IPS-18c (cell line): ENCODE results near the gene APMAP.

Source experiments
- H3K4me3 ChIP-seq: 2 replicates; pipeline ENCODE4 v1.7.0; 2013; ENCODE audit warnings: low read depth, mild to moderate bottlenecking, low read length, moderate library complexity; ENCODE audit not compliant: insufficient read depth
- H3K9me3 ChIP-seq: one replicate; pipeline ENCODE4 v1.6.1; 2013; ENCODE audit warnings: mild to moderate bottlenecking, low read length, moderate library complexity; ENCODE audit not compliant: control insufficient read depth, insufficient read depth

APMAP gene

DNA sequence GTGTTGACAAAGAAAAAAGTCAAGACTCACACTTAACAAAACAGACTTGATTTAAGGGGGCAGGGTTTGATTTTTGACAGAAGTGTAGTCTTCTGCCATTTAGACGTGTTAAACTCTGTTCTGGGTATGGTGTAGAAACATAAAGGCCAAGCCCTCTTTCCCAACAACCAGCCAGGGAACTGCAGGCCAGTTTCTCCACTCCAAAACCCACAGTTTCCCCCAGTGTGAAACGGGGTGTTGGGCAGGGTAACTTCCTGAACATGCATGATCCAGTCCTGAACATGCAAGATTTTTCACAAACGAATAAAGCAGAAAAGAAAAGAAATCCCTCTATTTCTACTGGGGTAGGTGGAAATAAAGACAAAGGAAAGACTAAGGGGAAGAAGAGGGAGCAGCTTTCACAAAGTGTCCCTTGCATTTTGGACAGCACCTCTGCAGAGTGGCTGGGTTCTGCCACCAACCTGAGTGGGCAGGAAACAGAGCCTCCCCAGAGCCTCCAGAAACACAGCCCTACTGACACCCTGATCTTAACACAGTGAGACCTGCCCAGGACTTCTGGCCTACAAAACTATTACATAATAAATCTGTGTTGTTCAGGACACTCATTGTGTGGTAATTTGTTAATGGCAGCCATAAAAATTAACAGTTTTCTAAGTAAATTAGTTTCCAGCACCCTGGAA is 7.5 kb downstream of the APMAP start:
- H3K9me3 ChIP-seq: no peaks in the 10 kb centered on the region
- H3K4me3 ChIP-seq: no peak overlapping the region

DNA sequence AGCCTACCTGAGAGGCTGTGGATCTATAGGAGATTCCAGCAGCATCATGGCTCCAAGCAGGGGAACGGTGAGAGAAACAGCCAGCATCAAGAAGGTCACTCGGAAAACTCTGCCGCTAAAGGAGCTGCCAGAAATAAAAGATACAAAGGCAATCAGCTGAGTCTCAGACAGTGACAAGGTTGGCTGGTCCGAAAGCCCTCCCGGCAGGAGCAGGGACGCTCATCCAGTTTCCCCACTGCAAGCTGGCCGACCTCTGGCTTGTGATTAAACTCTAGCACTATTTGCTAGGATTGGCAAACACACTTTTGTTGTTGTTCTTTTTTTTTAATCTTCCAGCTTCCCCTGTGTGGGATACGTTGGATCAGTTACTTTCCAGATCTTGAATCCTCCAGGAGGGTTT is 8.7 kb downstream of the APMAP start:
- H3K9me3 ChIP-seq: no peaks in the 10 kb centered on the region
- H3K4me3 ChIP-seq: no peak overlapping the region

DNA sequence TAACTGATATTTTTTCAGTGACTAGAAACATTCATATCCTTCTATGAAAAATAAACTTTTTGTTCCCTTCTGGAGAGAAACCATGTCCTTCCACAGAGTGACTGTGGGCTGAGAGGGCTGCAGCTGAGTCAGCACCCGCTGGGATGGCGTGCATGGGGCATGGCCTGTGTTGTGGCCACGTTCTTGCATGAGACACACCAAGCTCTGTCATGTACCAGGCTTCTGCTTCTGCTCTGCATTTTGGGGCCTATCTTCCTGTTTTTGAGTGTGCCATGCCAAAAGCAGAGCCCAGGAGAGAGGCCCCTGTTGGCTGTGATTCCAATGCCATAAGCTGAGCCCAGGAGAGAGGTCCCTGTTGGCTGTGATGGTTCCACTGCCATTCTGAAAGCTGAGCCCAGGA is 10.8 kb downstream of the APMAP start:
- H3K4me3 ChIP-seq: no peak overlapping the region
- no peaks in the 10 kb centered on the region for H3K9me3 ChIP-seq

DNA sequence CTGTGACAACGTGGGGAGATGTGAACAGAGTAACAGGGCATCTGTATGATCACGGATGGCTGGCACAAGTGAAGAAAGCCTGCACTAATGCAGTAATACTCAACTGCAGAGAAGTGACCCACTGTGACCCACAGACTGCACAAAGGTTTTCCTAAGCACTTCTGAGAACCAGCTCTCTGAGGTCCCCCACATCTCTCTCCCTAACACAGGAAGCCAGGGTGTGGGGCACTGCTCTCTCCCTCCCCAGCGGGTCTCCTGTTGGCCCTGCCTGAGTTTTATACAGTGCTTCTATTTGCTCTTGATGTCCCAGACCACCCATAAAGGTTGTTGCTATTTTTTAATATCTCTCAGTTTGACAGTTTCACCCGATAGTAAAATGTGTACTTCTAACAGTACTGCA is 11.3 kb downstream of the APMAP start:
- H3K4me3 ChIP-seq: no peak overlapping the region
- no peaks in the 10 kb centered on the region for H3K9me3 ChIP-seq

DNA sequence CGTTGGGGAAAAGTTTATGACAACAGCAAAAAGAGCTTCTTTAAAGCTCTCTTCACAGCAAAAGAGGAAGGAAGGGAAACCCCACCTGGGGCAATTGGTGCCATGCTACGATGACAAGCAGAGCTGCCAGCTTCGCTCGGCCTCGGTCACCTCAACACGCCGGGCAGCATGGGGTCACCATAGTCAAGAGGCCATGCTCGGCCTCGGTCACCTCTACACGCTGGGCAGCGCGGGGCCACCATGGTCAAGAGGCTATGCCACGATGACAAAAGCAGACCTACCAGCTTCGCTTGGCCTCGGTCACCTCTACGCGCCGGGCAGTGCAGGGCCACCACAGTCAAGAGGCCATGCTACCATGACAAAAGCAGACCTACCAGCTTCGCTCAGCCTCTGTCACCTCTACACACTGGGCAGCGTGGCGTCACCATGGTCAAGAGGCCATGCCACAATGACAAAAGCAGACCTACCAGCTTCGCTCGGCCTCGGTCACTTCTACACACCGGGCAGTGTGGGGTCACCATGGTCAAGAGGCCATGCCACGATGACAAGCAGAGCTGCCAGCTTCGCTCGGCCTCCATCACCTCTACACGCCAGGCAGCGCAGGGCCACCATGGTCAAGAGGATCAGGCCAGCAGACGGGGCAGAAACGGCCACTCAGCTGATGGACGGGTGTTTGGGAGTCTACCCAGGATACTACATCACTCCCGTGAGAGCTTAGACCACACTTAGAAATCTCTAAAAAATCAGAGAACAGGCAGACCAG is 12.1 kb downstream of the APMAP start:
- no peaks in the 10 kb centered on the region for H3K9me3 ChIP-seq
- no peak overlapping the region for H3K4me3 ChIP-seq

DNA sequence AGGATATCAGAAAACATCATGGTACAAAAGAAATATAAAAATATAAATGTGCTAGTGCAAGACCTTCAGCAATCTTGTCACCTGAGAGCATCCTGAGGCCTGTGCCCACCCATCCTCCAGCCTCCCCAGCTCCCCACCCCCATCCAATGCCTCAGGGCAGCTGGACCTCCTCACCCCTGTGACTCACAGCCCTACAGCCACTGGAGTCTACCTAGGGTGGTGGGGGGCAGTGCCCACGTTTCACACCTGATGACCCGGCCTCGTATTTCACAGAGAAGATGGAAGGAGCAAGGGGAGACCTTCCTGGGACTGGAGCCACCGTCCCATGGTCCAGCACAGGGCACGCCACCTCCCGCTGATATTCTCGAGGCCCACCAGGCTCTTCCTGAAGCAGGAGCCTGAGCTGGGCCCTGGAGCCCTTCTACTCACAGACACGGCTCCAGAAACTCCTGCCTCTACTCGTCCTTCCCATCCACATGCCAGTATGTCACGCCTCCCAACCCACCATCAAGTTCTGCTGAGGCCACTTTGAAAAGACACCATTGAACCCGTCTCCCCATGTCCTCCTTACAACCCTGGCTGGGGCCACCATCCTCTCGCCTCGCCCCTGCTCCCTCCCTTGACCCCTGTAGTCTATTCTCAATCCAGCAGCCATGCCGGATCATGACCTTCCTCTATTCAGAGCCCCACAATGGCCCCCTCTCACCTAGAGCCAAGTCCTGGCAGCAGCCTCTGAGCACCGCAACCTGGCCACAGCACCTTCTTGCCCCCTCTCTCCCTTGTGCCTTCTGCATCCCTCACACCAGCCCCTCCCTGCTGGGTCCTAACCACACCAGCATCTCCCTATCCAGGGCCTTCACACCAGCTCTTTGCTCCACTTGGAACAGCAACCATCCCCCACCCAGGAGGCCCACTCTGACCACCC is 13.3 kb downstream of the APMAP start:
- Histone ChIP-seq H3K9me3 (no peaks in the 10 kb centered on the region), H3K4me3 (no peak overlapping the region)

DNA sequence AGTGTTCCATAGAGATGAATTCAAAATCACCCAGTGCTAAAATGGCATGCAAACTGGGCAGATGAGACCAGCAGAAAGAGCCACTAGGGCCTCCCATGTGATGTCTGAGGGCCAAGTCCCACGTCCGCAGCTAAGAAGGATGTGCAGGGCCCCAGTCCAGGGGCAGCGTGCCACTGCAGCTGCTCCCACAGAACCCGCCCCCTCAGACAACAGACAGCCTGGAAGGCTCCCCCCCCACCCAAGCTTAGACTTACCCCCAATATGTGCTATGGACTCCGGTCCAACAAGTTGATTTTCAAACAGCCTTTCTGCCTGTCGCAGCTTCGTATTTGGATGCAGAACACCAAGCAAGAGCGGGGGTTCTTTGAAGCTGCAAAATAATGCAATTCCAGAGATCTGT is 14.0 kb downstream of the APMAP start:
- no peaks in the 10 kb centered on the region for H3K9me3 ChIP-seq
- no peak overlapping the region for H3K4me3 ChIP-seq

DNA sequence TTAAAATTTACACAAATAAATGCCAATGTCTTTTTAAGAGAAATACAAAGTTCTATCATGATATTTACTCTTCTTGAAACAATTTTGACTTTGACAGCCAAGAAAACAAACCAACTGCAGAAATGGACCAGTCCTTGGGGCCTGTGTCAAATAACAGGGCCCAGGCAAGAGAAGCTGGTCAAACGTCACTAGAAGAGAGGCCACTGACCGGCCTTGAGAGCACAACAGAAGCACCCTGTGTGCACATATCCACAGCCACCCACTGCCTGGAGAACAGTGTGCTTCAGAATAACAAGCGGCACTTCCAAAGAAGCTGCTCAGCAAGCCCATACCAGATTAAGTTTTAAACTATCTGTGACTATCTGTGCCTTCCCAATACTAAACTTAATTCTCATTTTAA is 14.8 kb downstream of the APMAP start:
- Histone ChIP-seq H3K9me3 (no peaks in the 10 kb centered on the region), H3K4me3 (no peak overlapping the region)

DNA sequence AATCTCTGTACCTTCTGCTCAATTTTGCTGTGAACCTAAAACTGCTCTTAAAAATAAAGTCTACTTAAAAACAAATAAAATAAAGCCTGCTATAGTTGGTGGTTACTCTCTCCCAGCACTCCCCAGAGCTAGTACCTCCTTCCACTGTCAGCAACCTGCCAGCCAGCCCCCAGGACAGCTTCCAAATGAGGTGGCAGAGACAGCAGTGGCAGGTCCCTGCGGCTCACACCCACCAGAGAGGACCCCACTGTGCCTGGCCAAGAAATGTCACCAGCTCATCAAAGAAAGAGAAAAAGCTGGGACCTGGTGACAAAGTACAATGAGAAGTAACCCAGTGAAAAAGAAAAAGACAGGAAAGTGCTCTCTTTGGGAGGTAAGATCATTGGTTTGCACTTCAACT is 15.2 kb downstream of the APMAP start:
- Histone ChIP-seq H3K4me3 (no peak overlapping the region), H3K9me3 (no peaks in the 10 kb centered on the region)

DNA sequence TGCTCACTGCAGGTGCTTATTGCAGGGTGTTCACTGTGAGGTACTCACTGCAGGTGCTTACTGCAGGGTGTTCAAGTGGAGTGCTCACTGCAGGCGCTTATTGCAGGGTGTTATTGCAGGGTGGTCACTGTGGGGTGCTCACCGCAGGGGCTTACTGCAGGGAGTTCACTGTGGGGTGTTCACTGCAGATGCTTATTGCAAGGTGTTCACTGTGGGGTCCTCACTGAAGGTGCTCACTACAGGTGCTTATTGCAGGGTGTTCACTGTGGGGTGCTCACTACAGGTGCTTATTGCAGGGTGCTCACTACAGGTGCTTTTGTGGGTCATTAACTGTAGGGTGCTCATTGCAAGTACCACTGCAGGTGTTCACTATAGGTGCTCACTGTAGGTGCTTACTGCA is 20.2 kb downstream of the APMAP start:
- H3K9me3 ChIP-seq: no peaks in the 10 kb centered on the region
- no peak overlapping the region for H3K4me3 ChIP-seq

DNA sequence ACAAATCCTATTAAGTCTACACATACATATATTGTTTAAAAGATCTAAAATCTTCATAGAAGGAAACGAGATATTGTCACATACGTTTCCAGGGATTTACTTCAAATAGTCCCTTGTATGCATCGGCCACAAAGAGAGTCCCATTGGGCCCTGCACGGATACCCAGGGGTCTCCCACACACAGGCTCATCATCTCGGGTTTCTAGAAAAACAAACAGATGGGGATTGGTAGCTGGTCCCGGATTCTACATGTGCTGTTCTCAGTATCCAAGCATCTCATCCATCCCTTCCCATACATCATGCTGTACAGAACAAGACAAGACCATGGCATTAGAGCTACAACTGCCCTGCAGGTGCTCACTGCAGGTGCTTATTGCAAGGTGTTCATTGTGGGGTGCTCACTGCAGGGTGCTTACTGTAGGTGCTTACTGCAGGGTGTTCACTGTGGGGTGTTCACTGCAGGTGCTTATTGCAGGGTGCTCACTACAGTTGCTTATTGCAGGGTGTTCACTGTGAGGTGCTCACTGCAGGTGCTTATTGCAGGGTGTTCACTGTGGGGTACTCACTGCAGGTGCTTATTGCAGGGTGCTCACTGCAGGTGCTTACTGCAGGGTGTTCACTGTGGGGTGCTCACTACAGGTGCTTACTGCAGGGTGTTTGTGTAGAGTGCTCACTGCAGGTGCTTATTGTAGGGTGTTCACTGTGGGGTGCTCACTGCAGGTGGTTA is 21.0 kb downstream of the APMAP start:
- Histone ChIP-seq H3K9me3 (no peaks in the 10 kb centered on the region), H3K4me3 (no peak overlapping the region)

DNA sequence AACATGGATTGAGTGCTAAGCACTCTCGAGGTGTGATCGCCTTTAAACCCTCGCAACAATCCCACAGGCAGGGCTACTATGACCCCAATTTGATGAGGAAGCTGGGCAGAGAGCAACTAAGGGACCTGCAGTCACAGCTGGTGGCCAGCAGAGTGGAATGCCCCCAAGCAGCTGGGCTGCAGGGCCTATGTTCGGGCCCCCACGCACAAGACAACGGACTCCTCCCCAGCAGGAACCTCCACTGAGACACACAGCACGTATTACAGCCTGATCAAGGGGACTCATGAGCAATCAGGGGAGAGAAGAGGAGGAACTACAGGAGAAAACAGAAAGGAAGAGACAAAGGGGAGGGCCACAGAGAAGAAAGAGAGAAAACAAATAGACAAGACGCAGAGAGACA is 21.8 kb downstream of the APMAP start:
- no peak overlapping the region for H3K4me3 ChIP-seq
- no peaks in the 10 kb centered on the region for H3K9me3 ChIP-seq

DNA sequence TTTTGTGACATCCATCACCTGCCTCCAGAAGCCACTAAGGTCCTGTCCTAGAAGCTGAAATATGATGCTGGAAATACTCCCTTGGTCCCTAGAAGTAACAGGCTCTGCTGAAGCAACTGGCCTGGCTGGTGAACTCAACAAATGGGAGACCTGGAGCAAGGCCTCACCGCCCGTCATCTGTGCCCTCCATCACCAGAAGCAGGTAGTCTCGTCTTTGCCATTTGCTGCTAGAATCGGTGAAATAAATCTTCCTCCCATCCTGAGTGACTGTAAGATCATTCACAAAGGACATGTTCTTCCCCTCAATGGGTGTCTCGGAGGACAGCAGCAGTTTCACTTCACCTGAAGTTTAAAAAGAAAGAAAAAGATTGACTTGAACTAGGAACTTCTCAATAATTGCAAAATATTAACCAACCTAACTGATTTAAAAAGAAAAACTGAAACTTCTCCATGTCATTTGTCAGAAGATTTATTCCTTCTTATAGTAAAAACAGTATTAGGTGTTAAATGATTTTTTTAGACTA is 22.5 kb downstream of the APMAP start:
- H3K4me3 ChIP-seq: no peak overlapping the region
- H3K9me3 ChIP-seq: no peaks in the 10 kb centered on the region

DNA sequence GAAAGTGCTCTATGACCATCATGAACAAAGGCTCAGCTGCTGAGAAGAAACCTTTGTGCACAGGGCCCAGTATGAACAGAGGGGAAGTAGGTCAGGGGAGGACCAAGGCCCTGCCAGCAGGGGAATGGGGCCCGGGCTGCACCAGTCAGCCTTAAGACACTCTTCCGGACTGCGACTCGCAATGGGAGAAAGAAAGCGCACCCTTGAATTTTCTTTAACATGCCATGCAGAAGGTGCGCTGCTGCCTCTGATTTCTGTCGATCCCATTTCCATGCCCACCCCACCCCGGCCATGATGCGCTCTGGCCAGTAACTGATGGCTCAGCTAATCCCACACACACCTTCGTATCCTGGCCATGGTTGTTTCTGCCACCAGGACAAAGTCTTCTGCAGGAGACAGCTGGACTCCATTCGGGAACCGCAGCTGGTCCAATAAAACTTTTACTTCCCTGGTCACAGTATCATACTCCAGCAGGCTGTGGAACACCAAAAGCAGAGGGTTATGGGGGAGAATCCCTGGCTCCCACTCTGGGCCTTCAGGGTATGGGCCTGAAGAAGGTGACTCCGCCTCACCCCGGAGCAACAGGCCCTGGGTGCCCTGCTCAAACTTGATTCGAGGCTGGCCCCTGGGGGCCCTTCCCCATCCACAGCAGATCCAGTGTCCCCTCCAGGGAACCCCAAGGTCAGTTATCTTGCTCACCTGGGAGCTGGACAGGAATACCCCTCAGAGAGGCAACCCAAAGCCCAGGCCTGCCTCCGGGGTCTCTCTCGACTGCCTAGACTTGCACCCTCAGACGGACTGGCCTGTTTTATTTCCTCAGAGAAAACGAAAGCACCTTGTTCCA is 23.1 kb downstream of the APMAP start:
- Histone ChIP-seq H3K9me3 (no peaks in the 10 kb centered on the region), H3K4me3 (no peak overlapping the region)

DNA sequence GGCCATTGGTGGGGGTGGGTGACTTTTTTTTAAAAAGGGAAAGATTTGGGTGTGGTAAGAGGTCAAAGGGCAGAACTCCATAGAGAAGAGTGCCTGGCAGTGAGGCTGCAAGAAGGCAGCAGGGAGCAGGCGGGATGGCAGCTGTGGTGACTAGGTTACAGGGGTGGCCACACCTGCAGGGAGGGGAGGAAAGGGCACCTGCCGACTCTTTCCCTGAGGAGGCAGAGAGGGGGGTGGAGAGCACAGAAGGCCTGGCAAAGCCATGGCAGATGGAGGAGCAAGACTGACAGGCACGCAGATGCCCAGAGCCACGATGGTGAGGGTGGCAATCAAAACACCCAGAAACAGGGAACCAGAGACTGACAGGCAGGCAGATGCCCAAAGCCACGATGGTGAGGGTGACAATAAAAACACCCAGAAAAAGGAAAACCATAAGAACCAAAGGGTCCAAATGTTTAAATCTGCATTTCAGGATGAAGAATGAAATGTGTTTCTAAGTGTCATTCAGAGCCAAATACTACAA is 24.2 kb downstream of the APMAP start:
- Histone ChIP-seq H3K4me3 (no peak overlapping the region), H3K9me3 (no peaks in the 10 kb centered on the region)

DNA sequence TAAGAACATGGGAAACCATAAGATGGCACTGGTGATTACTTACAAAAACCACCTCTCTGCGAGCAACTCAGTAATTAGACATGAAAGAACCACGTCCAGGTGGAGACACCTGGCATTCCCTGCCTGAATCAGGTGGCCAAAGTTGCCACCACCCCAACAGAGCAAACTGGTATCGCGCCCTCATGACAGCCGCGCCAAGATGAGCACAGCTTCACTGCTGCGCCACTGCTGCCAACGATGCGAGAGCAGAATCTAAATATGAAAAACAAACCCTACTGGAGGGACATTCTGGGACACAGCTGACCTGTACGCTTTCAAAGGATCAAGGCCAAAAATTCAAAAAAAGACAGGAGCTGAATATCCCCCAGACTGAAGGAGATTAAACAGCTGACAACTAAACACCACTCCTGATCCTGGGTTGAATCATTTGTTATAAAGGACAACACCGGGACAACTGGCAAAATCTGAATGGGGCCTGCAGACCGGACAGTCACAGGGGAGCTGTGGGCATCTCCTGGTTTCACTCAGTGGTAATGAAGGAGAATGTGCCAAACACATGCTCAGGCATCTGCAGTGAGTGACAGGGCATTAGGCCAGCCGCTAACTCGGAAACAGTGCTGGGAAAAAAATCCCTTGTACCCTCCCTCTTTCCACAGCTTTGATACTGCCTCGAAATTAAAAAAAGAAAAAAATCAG is 26.1 kb downstream of the APMAP start:
- Histone ChIP-seq H3K4me3 (no peak overlapping the region), H3K9me3 (no peaks in the 10 kb centered on the region)
